Natural killer cell treated with Interleukin-12 subunit alpha and Interleukin-12 subunit beta and Interleukin-15 and Interleukin-18, amount 100 ng/mL, for 72 hours (primary cell): ENCODE results near the gene SLC35C1. TPM values are rescaled to one million over a fixed set of nuclear protein-coding genes. Genes with fewer than 3 reads are reported as not detected.

ENCODE experiments used
- ATAC-seq, 2 donors: fragments of 150-1000 bp; cut with Tn5 transposase in 1 of 2; sonication (Bioruptor Pico), chemical (Tn5 transposase) in 1 of 2; 2 replicates each; pipeline ENCODE4 v1.10.0; 2021
- DNase-seq: peaks from one replicate; pipeline ENCODE4 v3.0.0; 2022; ENCODE audit warnings: low spot score
- H3K27ac Mint-ChIP-seq, 2 donors: 1 replicate in 1 of 2; 2 replicates in 1 of 2; pipeline ENCODE4 v1.8.0; 2022; ENCODE audit warnings: mixed read lengths in 2 of 2, mild to moderate bottlenecking in 1 of 2, moderate library complexity in 1 of 2
- H3K27me3 Mint-ChIP-seq, 2 donors: 1 replicate in 1 of 2; 2 replicates in 1 of 2; pipeline ENCODE4 v1.8.0; 2022; ENCODE audit warnings: mixed read lengths in 2 of 2
- H3K36me3 Mint-ChIP-seq: one replicate; pipeline ENCODE4 v1.8.0; 2022; ENCODE audit warnings: mixed read lengths
- H3K4me1 Mint-ChIP-seq, 2 donors: 1 replicate in 1 of 2; 2 replicates in 1 of 2; pipeline ENCODE4 v1.8.0; 2022; ENCODE audit warnings: low read depth in 2 of 2, mixed read lengths in 2 of 2, mild to moderate bottlenecking in 1 of 2
- H3K4me3 Mint-ChIP-seq: one replicate; pipeline ENCODE4 v1.8.0; 2022; ENCODE audit warnings: mixed read lengths
- H3K9me3 Mint-ChIP-seq: 2 replicates; pipeline ENCODE4 v1.8.0; 2022; ENCODE audit warnings: mixed read lengths
- total RNA-seq, 2 donors: library from RNA; stranded (reverse); gene quantifications; one replicate each; pipeline ENCODE4 v1.2.3, GENCODE V29; 2022

Gene SLC35C1
- total RNA-seq, 2 donors from 2014 or later: 15.9 to 18.7 TPM

DNA sequence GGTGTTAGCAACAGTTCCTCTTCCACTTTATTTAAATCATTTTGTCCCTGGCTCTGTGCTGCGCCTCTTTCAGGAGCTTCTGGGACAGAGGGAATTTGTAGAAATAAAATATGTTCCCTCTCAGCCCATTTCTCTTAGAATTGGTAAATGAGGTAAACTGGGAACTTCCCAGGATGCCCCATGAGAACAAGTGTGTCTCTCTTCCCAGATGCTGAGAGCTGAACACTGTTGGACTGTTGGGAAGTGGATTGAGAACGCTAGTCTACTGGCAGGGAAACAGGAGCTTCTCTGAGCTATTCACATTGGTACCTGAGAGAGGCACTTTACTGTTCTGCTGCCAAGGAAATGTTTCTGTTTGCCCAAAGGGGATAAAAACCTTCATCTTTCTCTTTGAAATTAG, 46.3 kb downstream of the SLC35C1 start:
- Mint-ChIP-seq H3K27me3 (no peaks in the 10 kb centered on the region), H3K36me3 (no peaks in the 10 kb centered on the region), H3K27ac (no peak overlapping the region), H3K4me3 (no peak overlapping the region), H3K4me1 (peaks cover 29 to 44% of the 10 kb centered on the region in 2 donors), H3K9me3 (no peaks in the 10 kb centered on the region)
- ATAC-seq (no peak), DNase-seq (no peak)

DNA sequence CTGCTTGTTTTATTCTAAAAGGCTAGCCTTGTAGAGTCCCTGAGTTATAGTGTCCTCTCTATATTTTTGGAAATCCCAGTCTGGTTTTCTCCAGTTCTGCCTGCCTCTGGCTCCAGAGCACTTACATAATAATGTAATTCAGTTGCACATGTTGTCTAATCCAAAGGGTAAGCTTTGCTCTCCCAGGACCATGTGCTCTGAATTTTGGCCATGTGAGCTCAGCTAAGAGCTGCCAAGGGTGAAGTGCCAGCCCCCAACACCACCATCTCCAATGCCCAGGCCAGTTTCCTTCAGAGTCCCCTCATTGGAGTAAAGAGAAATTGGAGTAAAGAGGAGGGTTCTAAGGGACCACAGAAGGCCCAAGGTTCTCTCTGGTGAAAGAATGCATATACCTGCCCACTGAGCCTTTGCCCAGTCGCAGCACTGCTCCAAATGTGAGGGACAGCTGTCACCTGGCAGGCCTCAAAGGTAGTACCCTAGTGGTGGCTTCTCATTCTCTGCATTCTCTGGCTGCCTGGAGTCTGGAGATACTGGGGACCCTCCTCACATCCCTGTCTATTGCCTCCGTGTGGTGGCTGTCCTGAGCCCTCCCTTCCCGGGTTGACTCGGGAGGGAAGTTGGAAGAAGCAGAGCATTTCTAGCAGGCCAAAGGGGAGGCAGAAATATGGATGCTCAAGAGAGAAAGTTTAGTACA, 47.2 kb downstream of the SLC35C1 start:
- no peak for ATAC-seq
- Mint-ChIP-seq H3K4me1 (peaks cover 22 to 35% of the 10 kb centered on the region in 2 donors), H3K9me3 (no peaks in the 10 kb centered on the region), H3K36me3 (peaks cover 1% of the 10 kb centered on the region), H3K4me3 (no peak overlapping the region), H3K27ac (peak overlapping the region in 1 of 2 donors; percentile 43), H3K27me3 (no peaks in the 10 kb centered on the region)
- DNase-seq: no peak

DNA sequence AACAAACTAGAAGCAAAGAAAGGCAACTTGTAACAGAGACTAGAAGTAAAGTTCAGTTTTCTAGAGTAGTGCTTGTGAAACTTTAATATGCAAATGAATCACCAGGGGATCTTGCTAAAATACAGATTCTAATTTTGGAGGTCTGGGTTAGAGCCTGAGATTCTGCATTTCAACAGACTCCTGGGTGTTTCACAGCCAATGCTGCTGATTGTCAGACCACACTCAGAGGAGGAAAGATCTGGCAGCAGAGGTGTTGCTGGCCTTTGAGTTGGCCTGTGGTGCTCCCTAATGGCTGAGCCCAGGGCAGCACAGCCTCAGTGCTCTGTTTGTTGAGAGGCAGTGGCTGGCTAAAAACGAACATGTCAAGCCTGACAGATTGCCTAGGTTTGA, 47.8 kb downstream of the SLC35C1 start:
- H3K27me3 Mint-ChIP-seq: no peaks in the 10 kb centered on the region
- H3K4me1 Mint-ChIP-seq: peaks cover 24 to 35% of the 10 kb centered on the region in 2 donors
- DNase-seq (no peak), ATAC-seq (peak; percentile 43 to 63)
- H3K27ac Mint-ChIP-seq: peak overlapping the region in 1 of 2 donors; percentile 43
- no peak overlapping the region for H3K4me3 Mint-ChIP-seq
- H3K9me3 Mint-ChIP-seq: no peaks in the 10 kb centered on the region
- peaks cover 5% of the 10 kb centered on the region for H3K36me3 Mint-ChIP-seq

DNA sequence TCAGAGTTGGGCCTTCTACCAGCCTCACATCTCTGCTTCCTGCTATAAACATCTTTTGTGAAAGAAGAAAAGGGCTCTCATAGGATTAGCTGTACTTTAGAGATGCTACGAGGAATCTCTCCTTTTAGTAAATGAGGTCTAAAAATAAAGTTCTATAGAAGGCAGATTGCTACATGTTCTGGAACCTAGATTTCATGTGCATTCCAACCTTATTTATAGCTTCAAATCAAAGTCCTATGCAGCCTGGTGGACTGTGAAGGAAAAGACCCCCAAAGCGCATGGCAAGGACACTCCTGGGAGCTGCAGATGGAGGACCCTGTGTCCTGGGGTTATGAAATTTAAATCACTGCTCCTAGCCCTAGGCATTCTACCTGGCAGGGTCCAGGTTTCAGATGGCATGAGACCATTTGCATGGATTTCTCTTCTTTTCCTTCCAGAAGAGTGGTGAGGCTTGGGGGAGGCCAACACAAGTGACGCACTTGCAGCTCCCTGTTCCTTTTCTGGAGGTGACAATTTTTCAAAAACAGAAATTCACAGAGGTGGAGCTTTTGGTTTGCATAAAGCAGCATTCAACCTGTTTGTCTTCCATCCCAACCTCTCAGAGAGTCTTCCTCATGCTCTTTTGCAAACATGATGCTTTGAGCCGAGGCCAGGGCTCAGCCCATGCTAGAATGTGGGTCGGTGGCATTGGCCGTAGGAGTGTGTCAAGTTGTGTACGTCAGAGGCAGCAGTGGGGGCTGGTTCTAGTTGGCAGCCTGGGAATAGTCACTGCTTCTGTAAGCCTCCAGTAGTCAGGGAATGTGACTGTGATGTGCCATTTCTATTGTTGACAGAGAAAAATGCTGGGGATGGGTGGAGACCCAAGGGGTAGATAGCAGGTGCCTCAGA, 48.6 kb downstream of the SLC35C1 start:
- H3K27me3 Mint-ChIP-seq: no peaks in the 10 kb centered on the region
- DNase-seq (no peak), ATAC-seq (no peak)
- H3K27ac Mint-ChIP-seq: no peak overlapping the region
- no peak overlapping the region for H3K4me3 Mint-ChIP-seq
- peaks cover 21 to 30% of the 10 kb centered on the region in 2 donors for H3K4me1 Mint-ChIP-seq
- no peaks in the 10 kb centered on the region for H3K9me3 Mint-ChIP-seq
- H3K36me3 Mint-ChIP-seq: peaks cover 5% of the 10 kb centered on the region

DNA sequence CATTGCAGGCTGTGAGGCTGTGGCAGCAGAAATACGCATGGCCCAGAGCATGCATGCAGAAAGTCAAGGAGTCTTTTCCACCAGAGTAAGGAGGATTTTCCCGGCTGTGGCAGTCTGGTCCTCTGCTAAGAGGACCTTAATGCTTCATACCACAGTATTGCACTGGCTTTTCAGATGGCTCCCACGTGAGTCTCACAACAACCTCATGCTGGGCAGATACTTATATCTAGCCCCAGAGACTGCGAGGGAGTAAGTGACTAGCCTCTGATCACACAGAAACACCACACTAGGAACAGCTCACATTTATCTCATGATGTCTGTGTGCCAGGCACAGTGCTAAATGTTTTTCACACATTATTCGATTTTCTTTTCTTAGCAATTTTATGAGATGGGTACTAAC, 50.4 kb downstream of the SLC35C1 start:
- Mint-ChIP-seq H3K27me3 (no peaks in the 10 kb centered on the region), H3K9me3 (no peaks in the 10 kb centered on the region), H3K36me3 (peaks cover 5% of the 10 kb centered on the region), H3K4me1 (peaks cover 9 to 19% of the 10 kb centered on the region in 2 donors), H3K27ac (no peak overlapping the region), H3K4me3 (no peak overlapping the region)
- no peak for DNase-seq
- ATAC-seq: no peak

DNA sequence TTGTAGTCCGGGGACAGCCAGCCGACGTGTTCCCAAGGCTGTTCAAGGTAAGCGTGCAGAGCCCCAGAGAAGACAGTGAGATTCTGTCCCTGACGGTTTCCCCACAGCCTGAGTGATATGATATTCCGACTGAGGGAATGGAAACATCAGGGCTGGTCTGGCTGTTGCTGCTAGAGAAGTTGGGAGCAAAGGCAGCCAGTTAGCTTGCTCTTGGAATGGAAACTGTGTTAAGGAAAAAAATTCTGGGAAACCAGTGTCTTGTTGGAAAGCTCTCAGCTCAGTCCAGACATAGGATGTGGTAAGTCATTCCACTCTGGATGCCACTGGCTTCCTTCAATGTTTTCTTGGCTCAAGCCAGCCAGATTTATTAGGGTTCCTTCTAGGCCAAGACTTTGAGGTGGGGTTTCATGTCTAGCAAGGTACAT, 51.1 kb downstream of the SLC35C1 start:
- H3K4me3 Mint-ChIP-seq: no peak overlapping the region
- ATAC-seq (no peak), DNase-seq (no peak)
- H3K36me3 Mint-ChIP-seq: peaks cover 5% of the 10 kb centered on the region
- no peak overlapping the region for H3K27ac Mint-ChIP-seq
- no peaks in the 10 kb centered on the region for H3K9me3 Mint-ChIP-seq
- H3K4me1 Mint-ChIP-seq: peaks cover 6 to 11% of the 10 kb centered on the region in 2 donors
- H3K27me3 Mint-ChIP-seq: no peaks in the 10 kb centered on the region

DNA sequence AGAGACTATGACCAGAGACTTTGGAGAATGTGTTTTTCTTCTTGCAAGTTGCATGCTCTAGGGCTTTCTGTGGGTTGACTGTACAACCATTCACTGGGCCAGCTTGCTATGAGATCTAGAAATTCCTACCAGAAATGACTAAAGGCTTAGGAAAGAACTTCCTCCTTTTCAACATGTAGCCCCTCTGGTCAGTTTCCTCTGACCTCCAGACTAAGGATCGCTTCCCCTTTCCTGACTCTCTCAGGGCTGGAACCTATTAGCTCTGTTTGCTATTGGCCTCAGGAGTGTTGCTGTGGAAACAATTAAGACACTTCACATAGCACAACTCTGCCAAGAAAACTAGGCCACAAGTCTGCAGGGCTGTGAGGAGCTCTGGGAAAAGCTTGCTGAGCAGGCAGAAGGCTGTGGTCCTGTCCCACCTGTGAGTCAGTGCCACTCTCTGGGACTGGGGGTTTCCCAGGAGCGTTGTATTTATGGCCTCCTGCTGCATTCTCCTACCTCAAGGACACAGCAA, 53.1 kb downstream of the SLC35C1 start:
- no peak overlapping the region for H3K4me3 Mint-ChIP-seq
- no peak overlapping the region for H3K27ac Mint-ChIP-seq

DNA sequence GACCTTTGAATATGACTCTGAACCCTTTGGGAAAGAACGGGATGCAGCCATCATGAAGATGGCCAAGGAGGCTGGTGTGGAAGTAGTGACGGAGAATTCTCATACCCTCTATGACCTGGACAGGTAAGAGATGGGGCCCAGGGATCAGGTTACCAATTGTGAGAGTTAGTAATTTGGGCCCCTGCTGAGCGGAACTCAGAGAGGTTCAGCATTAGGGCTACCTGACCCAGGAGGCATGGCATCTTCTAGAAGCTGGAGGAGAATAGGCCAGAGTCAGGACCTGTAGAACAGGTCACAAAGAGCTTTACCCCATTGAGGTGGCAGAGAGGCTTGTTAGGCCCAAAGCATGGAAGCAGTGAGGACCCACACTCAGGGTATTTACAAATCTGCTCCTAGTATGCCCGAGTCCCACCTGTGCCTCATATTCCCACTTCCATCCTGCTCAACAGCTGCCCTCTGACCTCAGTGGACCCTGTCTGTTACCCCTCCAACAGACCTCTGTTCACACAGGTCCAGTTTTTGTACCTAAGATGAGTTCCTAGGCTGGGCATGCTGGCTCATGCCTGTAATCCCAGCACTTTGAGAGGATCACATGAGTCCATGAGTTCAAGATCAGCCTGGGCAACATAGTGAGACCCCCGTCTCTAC, 53.9 kb downstream of the SLC35C1 start:
- Mint-ChIP-seq H3K27me3 (no peaks in the 10 kb centered on the region), H3K4me1 (peaks cover 0 to 3% of the 10 kb centered on the region in 2 donors), H3K27ac (no peak overlapping the region), H3K36me3 (peaks cover 5% of the 10 kb centered on the region), H3K9me3 (no peaks in the 10 kb centered on the region), H3K4me3 (no peak overlapping the region)
- DNase-seq (no peak), ATAC-seq (no peak)

More for the DNA sequence above, 53.1 kb downstream of the SLC35C1 start:
- H3K36me3 Mint-ChIP-seq: peaks cover 5% of the 10 kb centered on the region
- H3K9me3 Mint-ChIP-seq: no peaks in the 10 kb centered on the region
- H3K4me1 Mint-ChIP-seq: peaks cover 0 to 3% of the 10 kb centered on the region in 2 donors
- DNase-seq (no peak), ATAC-seq (no peak)
- no peaks in the 10 kb centered on the region for H3K27me3 Mint-ChIP-seq

DNA sequence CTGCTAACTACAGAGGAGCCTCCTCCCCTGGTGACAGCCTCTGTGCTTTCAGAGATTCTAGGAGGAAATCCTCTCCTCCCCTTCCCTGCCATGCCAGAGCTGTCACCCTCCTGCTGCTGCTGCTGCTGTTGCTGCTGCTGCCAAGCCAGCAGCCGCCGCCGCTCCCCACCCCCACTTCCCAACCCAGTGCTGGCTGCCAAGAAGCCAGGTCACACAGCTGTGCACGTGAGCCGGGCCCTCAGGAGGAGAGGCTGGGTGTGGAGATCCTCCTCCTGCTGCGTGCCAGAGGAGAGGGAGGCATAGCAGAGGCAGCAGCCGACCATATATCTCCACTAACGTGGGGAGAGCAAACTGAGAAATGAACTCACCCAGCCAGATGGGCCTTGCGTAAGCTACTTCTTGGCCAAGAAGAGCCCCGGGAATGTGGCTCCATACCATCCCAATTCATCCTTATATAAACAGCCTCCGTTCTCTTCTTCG, 54.8 kb downstream of the SLC35C1 start:
- no peak for DNase-seq
- H3K4me3 Mint-ChIP-seq: no peak overlapping the region
- H3K27ac Mint-ChIP-seq: no peak overlapping the region
- ATAC-seq: no peak
- peaks cover 5% of the 10 kb centered on the region for H3K36me3 Mint-ChIP-seq
- no peaks in the 10 kb centered on the region for H3K9me3 Mint-ChIP-seq
- H3K27me3 Mint-ChIP-seq: no peaks in the 10 kb centered on the region
- peaks cover 0 to 3% of the 10 kb centered on the region in 2 donors for H3K4me1 Mint-ChIP-seq

DNA sequence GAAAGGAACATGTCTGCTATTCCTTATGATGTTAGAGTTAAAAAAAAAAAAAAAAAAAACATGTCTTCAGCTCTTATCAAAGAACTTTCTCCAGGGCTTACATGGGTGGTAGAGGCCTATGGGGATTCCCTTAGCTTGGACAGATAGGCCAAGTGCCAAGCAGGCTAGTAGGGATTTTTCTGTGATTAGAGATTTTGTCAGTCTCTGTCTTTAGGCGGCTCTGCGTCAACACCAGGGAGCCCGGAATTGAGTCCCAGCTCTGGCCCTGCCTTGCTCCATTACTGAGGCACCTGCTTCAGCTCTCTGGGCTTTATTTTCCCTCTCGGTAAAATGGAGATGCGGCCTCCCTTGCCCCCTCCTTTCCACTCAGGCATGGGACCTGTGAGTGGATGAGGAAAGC, 55.4 kb downstream of the SLC35C1 start:
- Mint-ChIP-seq H3K9me3 (no peaks in the 10 kb centered on the region), H3K27ac (no peak overlapping the region), H3K4me1 (peaks cover 0 to 3% of the 10 kb centered on the region in 2 donors), H3K4me3 (no peak overlapping the region), H3K36me3 (peaks cover 5% of the 10 kb centered on the region), H3K27me3 (no peaks in the 10 kb centered on the region)
- DNase-seq (no peak), ATAC-seq (no peak)

DNA sequence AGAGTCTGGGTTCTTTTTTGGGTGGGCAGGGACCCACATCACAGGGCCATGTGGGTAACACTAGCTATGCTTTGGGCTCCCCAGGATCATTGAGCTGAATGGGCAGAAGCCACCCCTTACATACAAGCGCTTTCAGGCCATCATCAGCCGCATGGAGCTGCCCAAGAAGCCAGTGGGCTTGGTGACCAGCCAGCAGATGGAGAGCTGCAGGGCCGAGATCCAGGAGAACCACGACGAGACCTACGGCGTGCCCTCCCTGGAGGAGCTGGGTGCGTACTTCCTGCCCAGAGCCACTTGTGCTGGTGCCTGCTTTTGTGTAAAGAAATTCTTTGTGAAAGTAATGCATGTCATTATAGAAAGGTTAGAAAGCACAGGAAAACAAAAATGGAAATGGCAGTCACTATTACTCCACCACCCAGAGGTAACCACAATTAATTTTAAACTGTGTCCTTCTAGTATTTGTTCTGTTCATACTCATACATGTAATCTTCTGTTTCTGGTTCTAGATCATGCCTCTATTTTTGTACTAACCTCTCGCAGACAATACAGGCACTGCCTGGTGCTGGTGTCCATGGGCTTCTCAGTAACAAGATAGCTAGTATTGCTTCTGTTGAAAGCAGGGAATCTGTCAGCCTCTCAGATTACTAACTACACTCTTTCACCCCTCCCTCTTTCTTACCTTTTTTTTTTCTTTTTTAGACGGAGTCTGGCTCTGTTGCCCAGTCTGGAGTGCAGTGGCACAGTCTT, 56.0 kb downstream of the SLC35C1 start:
- ATAC-seq (no peak), DNase-seq (no peak)
- H3K4me1 Mint-ChIP-seq: peaks cover 0 to 3% of the 10 kb centered on the region in 2 donors
- H3K27ac Mint-ChIP-seq: no peak overlapping the region
- no peaks in the 10 kb centered on the region for H3K27me3 Mint-ChIP-seq
- H3K9me3 Mint-ChIP-seq: no peaks in the 10 kb centered on the region
- no peak overlapping the region for H3K4me3 Mint-ChIP-seq
- H3K36me3 Mint-ChIP-seq: peaks cover 5% of the 10 kb centered on the region
